ENCODE measurements around the gene FNTB. TPM values are rescaled to one million over a fixed set of nuclear protein-coding genes. Genes with fewer than 3 reads are reported as not detected.

Gene FNTB
- total RNA-seq, 2 experiments from 2014 or later: 7.5 to 7.9 TPM

DNA sequence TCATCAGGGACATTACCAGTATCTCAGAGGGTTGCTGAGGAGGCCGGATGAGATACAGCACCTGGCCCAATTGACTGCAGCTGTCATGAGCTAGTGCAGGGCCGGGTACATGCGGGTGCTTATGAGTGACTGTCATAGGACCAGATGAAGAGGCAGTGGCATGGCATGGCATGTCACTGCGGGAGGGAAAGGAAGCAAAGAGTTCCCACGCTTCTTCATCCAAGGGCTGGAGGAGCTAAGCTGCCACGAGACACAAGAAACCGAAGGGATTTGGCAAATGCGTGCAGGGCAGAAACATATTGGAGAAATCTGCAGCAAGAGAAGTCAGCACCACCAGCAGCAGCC is 33.4 kb upstream of the FNTB start:
- ATAC-seq (ENCODE audit: poor library complexity) (no peak), DNase-seq (no peak)
- H3K4me1 Mint-ChIP-seq (ENCODE audit: low read depth): peaks cover 11% of the 10 kb centered on the region
- H3K36me3 ChIP-seq (ENCODE audit: insufficient read depth, low read length): peaks cover 18% of the 10 kb centered on the region
- ChIA-PET CTCF (no interaction called here), POLR2A (no interaction called here)
- no peak overlapping the region for H3K4me3 ChIP-seq (ENCODE audit: low read length)
- H3K27ac Mint-ChIP-seq: no peak overlapping the region
- H3K9me3 ChIP-seq (ENCODE audit: control insufficient read depth in 1 of 2, insufficient read depth in 1 of 2, low read length in 2 of 2): no peaks in the 10 kb centered on the region
- no peaks in the 10 kb centered on the region for H3K9me3 Mint-ChIP-seq
- no peaks in the 10 kb centered on the region for H3K27me3 Mint-ChIP-seq
- H3K27ac ChIP-seq (ENCODE audit: low read depth in 1 of 2, low read length in 2 of 2): no peak overlapping the region
- intact Hi-C loops (cut with DNase I, micrococcal nuclease): no loop called here
- H3K27me3 ChIP-seq (ENCODE audit: control insufficient read depth in 1 of 2, insufficient read depth in 2 of 2, low read length in 2 of 2): no peaks in the 10 kb centered on the region
- no peak for TF ChIP-seq CTCF (IDR thresholded peaks at IDR 0.05)
- no peak overlapping the region for H3K4me3 Mint-ChIP-seq
- H3K4me1 ChIP-seq (ENCODE audit: insufficient read depth, low read length): no peaks in the 10 kb centered on the region
- peaks cover 17% of the 10 kb centered on the region for H3K36me3 Mint-ChIP-seq (ENCODE audit: low read depth)

DNA sequence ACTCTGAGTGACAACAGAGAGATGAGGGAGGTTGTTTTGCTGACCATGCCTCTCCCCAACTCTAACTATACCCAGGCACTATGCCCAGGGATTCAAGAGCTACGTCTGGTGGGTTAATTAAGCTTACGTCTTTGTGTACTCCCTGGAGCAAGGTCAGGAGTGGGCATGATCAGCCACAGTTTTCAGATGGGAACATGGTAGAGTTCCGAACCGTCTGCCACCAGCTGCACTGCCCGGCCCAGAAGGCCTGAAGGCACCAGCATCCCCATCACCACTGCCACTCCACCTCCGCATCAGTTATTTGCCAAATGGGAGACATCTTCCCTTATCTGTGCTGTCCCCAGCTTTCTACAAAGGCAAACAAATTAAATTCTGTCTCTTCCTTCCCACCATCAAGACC is 33.0 kb upstream of the FNTB start:
- no peak for TF ChIP-seq CTCF (IDR thresholded peaks at IDR 0.05)
- ChIA-PET CTCF (no interaction called here), POLR2A (no interaction called here)
- DNase-seq: no peak
- intact Hi-C loops (cut with DNase I, micrococcal nuclease): no loop called here
- peaks cover 15% of the 10 kb centered on the region for H3K36me3 ChIP-seq (ENCODE audit: insufficient read depth, low read length)
- no peak overlapping the region for H3K27ac ChIP-seq (ENCODE audit: low read depth in 1 of 2, low read length in 2 of 2)
- no peaks in the 10 kb centered on the region for H3K9me3 ChIP-seq (ENCODE audit: control insufficient read depth in 1 of 2, insufficient read depth in 1 of 2, low read length in 2 of 2)
- Mint-ChIP-seq H3K4me3 (no peak overlapping the region), H3K36me3 (ENCODE audit: low read depth) (peaks cover 17% of the 10 kb centered on the region), H3K4me1 (ENCODE audit: low read depth) (peaks cover 11% of the 10 kb centered on the region), H3K9me3 (no peaks in the 10 kb centered on the region), H3K27me3 (no peaks in the 10 kb centered on the region), H3K27ac (no peak overlapping the region)
- no peak overlapping the region for H3K4me3 ChIP-seq (ENCODE audit: low read length)
- no peaks in the 10 kb centered on the region for H3K4me1 ChIP-seq (ENCODE audit: insufficient read depth, low read length)
- no peaks in the 10 kb centered on the region for H3K27me3 ChIP-seq (ENCODE audit: control insufficient read depth in 1 of 2, insufficient read depth in 2 of 2, low read length in 2 of 2)
- no peak for ATAC-seq (ENCODE audit: poor library complexity)

DNA sequence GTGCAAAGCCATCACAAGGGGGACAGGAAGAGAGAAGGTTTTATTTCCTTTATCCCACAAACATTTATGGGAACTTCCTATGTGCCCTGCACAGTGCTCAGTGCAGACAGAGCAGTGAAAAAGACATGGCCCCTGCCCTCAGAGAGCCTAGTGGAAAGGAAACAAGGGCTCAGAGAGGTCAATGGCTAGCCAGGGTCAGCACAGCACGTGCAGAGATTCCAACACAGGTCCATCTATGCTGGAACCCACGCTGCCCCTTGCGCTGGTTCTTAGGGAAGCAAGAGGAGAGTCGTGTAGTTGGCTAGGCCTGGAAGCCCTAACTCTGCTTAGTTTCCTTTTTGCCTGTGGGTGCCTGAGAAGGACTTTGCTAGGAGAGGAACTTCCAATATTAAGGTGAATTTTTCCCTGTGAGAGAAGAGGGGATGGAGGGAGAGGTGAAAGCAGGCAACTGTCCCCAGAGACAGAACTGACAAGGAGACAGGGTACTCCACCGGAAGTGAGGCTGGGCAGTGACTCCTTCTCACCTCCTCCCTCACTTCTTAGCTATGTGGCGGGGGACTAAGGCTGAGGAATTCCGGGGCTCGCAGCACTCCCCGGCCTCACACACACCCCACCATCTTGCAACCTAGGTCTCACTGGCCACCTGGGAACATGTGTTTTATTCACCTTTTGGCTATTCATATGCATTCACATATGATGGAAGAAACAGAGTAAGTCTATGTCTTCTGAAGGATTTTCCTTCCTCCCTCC is 32.0 kb upstream of the FNTB start:
- no peak for DNase-seq
- TF ChIP-seq CTCF (IDR thresholded peaks at IDR 0.05): no peak
- no peak for ATAC-seq (ENCODE audit: poor library complexity)
- H3K27me3 ChIP-seq (ENCODE audit: control insufficient read depth in 1 of 2, insufficient read depth in 2 of 2, low read length in 2 of 2): no peaks in the 10 kb centered on the region
- H3K27ac Mint-ChIP-seq: no peak overlapping the region
- H3K36me3 ChIP-seq (ENCODE audit: insufficient read depth, low read length): peaks cover 9% of the 10 kb centered on the region
- H3K4me3 ChIP-seq (ENCODE audit: low read length): no peak overlapping the region
- no peaks in the 10 kb centered on the region for H3K27me3 Mint-ChIP-seq
- H3K9me3 ChIP-seq (ENCODE audit: control insufficient read depth in 1 of 2, insufficient read depth in 1 of 2, low read length in 2 of 2): no peaks in the 10 kb centered on the region
- peaks cover 11% of the 10 kb centered on the region for H3K4me1 Mint-ChIP-seq (ENCODE audit: low read depth)
- no peaks in the 10 kb centered on the region for H3K4me1 ChIP-seq (ENCODE audit: insufficient read depth, low read length)
- intact Hi-C loops (cut with DNase I, micrococcal nuclease): no loop called here
- H3K9me3 Mint-ChIP-seq: no peaks in the 10 kb centered on the region
- no peak overlapping the region for H3K4me3 Mint-ChIP-seq
- peaks cover 16% of the 10 kb centered on the region for H3K36me3 Mint-ChIP-seq (ENCODE audit: low read depth)
- H3K27ac ChIP-seq (ENCODE audit: low read depth in 1 of 2, low read length in 2 of 2): no peak overlapping the region
- ChIA-PET POLR2A (no interaction called here), CTCF (no interaction called here)
